Common myeloid progenitor, CD34-positive (primary cell): ENCODE results near the gene PRDM11.

Experiments used
- CTCF ChIA-PET: fragments of 350-600 bp; sonication (Branson Sonifier 250); formaldehyde crosslinking; loops from one replicate; lab custom pipeline; 2021; ENCODE audit warnings: antibody characterized with exemption; lab: Charles Lee
- POLR2A ChIA-PET: fragments of 350-600 bp; sonication (Branson Sonifier 250); formaldehyde crosslinking; loops from one replicate; lab custom pipeline; 2021; ENCODE audit warnings: antibody characterized with exemption; lab: Charles Lee
- DNase-seq, 3 donors: peaks; one replicate each; pipeline versions ENCODE4 v3.0.0 to v3.0.0-alpha.2; 2013
- H3K27ac ChIP-seq, 2 experiments: 1 replicate in 1 of 2; 2 replicates in 1 of 2; pipeline ENCODE4 v1.7.0; 2013; ENCODE audit warnings: inconsistent platforms in 2 of 2, low read length in 2 of 2, mild to moderate bottlenecking in 2 of 2, low read depth in 1 of 2, moderate library complexity in 1 of 2; ENCODE audit not compliant: severe bottlenecking in 2 of 2, insufficient read depth in 1 of 2, poor library complexity in 1 of 2
- H3K27me3 ChIP-seq, 5 experiments: replicated peaks in 2 of 5; 1 replicate in 3 of 5; 2 replicates in 2 of 5; pipeline versions ENCODE4 v1.6.1 to v1.7.0; 2013; ENCODE audit warnings: low read length in 4 of 5, mild to moderate bottlenecking in 2 of 5, moderate library complexity in 2 of 5, inconsistent platforms in 1 of 5; ENCODE audit not compliant: insufficient read depth in 5 of 5, control insufficient read depth in 4 of 5
- H3K36me3 ChIP-seq, 4 experiments: 1 replicate in 2 of 4; 2 replicates in 2 of 4; pipeline versions ENCODE4 v1.6.1 to v1.7.0; 2013; ENCODE audit warnings: low read length in 3 of 4, control low read depth in 1 of 4, mild to moderate bottlenecking in 1 of 4; ENCODE audit not compliant: control insufficient read depth in 4 of 4, insufficient read depth in 4 of 4
- H3K4me1 ChIP-seq, 4 experiments: 1 replicate in 3 of 4; 2 replicates in 1 of 4; pipeline versions ENCODE4 v1.6.1 to v1.7.1; 2013; ENCODE audit warnings: low read length in 3 of 4, mild to moderate bottlenecking in 3 of 4, control low read depth in 1 of 4, inconsistent platforms in 1 of 4, moderate library complexity in 1 of 4; ENCODE audit not compliant: control insufficient read depth in 4 of 4, insufficient read depth in 4 of 4; ENCODE audit errors: control extremely low read depth in 1 of 4
- H3K4me3 ChIP-seq, 7 experiments: 1 replicate in 4 of 7; 2 replicates in 3 of 7; pipeline versions ENCODE4 v1.5.1 to v1.7.0; 2013; ENCODE audit warnings: mild to moderate bottlenecking in 7 of 7, low read length in 6 of 7, moderate library complexity in 6 of 7, inconsistent platforms in 2 of 7, low read depth in 2 of 7, control low read depth in 1 of 7; ENCODE audit not compliant: insufficient read depth in 4 of 7, control insufficient read depth in 1 of 7; ENCODE audit errors: extremely low read depth in 1 of 7
- H3K9me3 ChIP-seq, 5 experiments: 1 replicate in 4 of 5; 2 replicates in 1 of 5; pipeline versions ENCODE4 v1.6.1 to v1.7.1; 2013; ENCODE audit warnings: low read length in 4 of 5, mild to moderate bottlenecking in 2 of 5, inconsistent platforms in 1 of 5, low read depth in 1 of 5, moderate library complexity in 1 of 5; ENCODE audit not compliant: control insufficient read depth in 4 of 5, insufficient read depth in 2 of 5; ENCODE audit errors: control extremely low read depth in 1 of 5
- WGBS: methylation state at CpG from one replicate; pipeline ENCODE4 v1.1.5; 2013; ENCODE audit not compliant: insufficient coverage; 5-methylcytosine and 5-hydroxymethylcytosine counted together

The PRDM11 gene

GRCh38 chr11:45233804-45234170, 87.3 kb downstream of the PRDM11 start:
- ChIA-PET POLR2A (no interaction called here), CTCF (interaction anchor here (1.4 to 2.4 kb wide), 5 partner anchors 9 to 123 kb away, joined by 3 to 26 read pairs (median 5); no protein-coding TSS in a partner anchor)
- no peak overlapping the region for H3K4me3 ChIP-seq
- DNase-seq, result no peak
- 88% methylated on average over 14 of the region's 14 CpGs for WGBS
- H3K4me1 ChIP-seq, result peaks cover 0 to 8% (median under 1%) of the 10 kb centered on the region in 4 experiments
- H3K9me3 ChIP-seq, result no peaks in the 10 kb centered on the region
- H3K27ac ChIP-seq, result no peak overlapping the region
- peaks cover 0 to 2% (median under 1%) of the 10 kb centered on the region in 4 experiments for H3K36me3 ChIP-seq
- peaks cover 0 to 3% (median 0%) of the 10 kb centered on the region in 5 experiments for H3K27me3 ChIP-seq

- Histone ChIP-seq H3K4me3 (no peak overlapping the region), H3K36me3 (peaks cover 0 to 2% (median 0%) of the 10 kb centered on the region in 4 experiments), H3K27me3 (peaks cover 0 to 3% (median 0%) of the 10 kb centered on the region in 5 experiments), H3K9me3 (peaks cover 0 to 2% (median 0%) of the 10 kb centered on the region in 5 experiments), H3K4me1 (peaks cover 0 to 8% (median under 1%) of the 10 kb centered on the region in 4 experiments), H3K27ac (no peak overlapping the region)
- POLR2A ChIA-PET, result no interaction called here
- no peak for DNase-seq
- WGBS, result 100% methylated on average over 8 of the region's 15 CpGs
- CTCF ChIA-PET, result interaction anchor here (1.2 to 2.4 kb wide), 6 partner anchors 10 to 26 kb away, joined by 3 to 26 read pairs (median 5); no protein-coding TSS in a partner anchor
Measured at GRCh38 chr11:45234306-45235006, 88.0 kb downstream of the PRDM11 start.

- 100% methylated on average over 2 of the region's 4 CpGs for WGBS
- CTCF ChIA-PET, result interaction anchor here (0.7 to 1.9 kb wide), 4 partner anchors 8 to 21 kb away, joined by 3 to 6 read pairs (median 4); no protein-coding TSS in a partner anchor
- POLR2A ChIA-PET, result interaction anchor here (0.6 kb wide), 1 partner anchor 11 kb away, joined by 5 read pairs; no protein-coding TSS in a partner anchor
- Histone ChIP-seq H3K36me3 (no peaks in the 10 kb centered on the region), H3K9me3 (peaks cover 0 to 6% (median 0%) of the 10 kb centered on the region in 5 experiments), H3K4me1 (peaks cover 0 to 8% (median 0%) of the 10 kb centered on the region in 4 experiments), H3K27ac (no peak overlapping the region), H3K27me3 (peaks cover 0 to 3% (median 0%) of the 10 kb centered on the region in 5 experiments), H3K4me3 (no peak overlapping the region)
- DNase-seq, result no peak
Measured at GRCh38 chr11:45237711-45238315, 91.4 kb downstream of the PRDM11 start.

- Histone ChIP-seq H3K36me3 (no peaks in the 10 kb centered on the region), H3K4me1 (peaks cover 0 to 8% (median 0%) of the 10 kb centered on the region in 4 experiments), H3K9me3 (peaks cover 0 to 6% (median 0%) of the 10 kb centered on the region in 5 experiments), H3K27me3 (peaks cover 0 to 3% (median 0%) of the 10 kb centered on the region in 5 experiments), H3K27ac (no peak overlapping the region), H3K4me3 (no peak overlapping the region)
- POLR2A ChIA-PET, result interaction anchor here (0.6 kb wide), 1 partner anchor 11 kb away, joined by 5 read pairs; no protein-coding TSS in a partner anchor
- CTCF ChIA-PET, result interaction anchor here (0.6 to 1.0 kb wide), 3 partner anchors 11 to 52 kb away, joined by 3 read pairs; no protein-coding TSS in a partner anchor
- WGBS, result 100% methylated on average over 3 of the region's 3 CpGs
- no peak for DNase-seq
Measured at GRCh38 chr11:45238724-45239123, 92.3 kb downstream of the PRDM11 start.

- POLR2A ChIA-PET, result no interaction called here
- peaks cover 0 to 8% (median 0%) of the 10 kb centered on the region in 4 experiments for H3K4me1 ChIP-seq
- H3K27ac ChIP-seq, result no peak overlapping the region
- no peak for DNase-seq
- CTCF ChIA-PET, result no interaction called here
- no peaks in the 10 kb centered on the region for H3K36me3 ChIP-seq
- peaks cover 0 to 3% (median 0%) of the 10 kb centered on the region in 5 experiments for H3K27me3 ChIP-seq
- no CpG with 5 or more reads among the region's 1 CpG for WGBS
- H3K4me3 ChIP-seq, result no peak overlapping the region
- H3K9me3 ChIP-seq, result peaks cover 0 to 6% (median 0%) of the 10 kb centered on the region in 5 experiments
Measured at GRCh38 chr11:45239733-45240132, 93.3 kb downstream of the PRDM11 start.

- no peaks in the 10 kb centered on the region for H3K4me1 ChIP-seq
Measured at GRCh38 chr11:45243967-45244366, 97.5 kb downstream of the PRDM11 start.

More at GRCh38 chr11:45243967-45244366, 97.5 kb downstream of the PRDM11 start:
- Histone ChIP-seq H3K9me3 (peaks cover 0 to 6% (median 0%) of the 10 kb centered on the region in 5 experiments), H3K36me3 (no peaks in the 10 kb centered on the region), H3K4me3 (no peak overlapping the region), H3K27ac (no peak overlapping the region), H3K27me3 (no peaks in the 10 kb centered on the region)
- ChIA-PET POLR2A (no interaction called here), CTCF (interaction anchor here (1.0 to 6.7 kb wide), 5 partner anchors 8 to 133 kb away, joined by 3 to 26 read pairs (median 3); no protein-coding TSS in a partner anchor)
- 97% methylated on average over 12 of the region's 12 CpGs for WGBS
- DNase-seq, result no peak
